ENCODE data around the gene COL6A5.

Gene COL6A5

GRCh38 chr3:130522399-130522798, 176.9 kb downstream of the COL6A5 start:
- DNase-seq: no peak

GRCh38 chr3:130527426-130527825, 182.0 kb downstream of the COL6A5 start:
- DNase-seq: no peak

GRCh38 chr3:130528120-130528519, 182.6 kb downstream of the COL6A5 start:
- no peak for DNase-seq

GRCh38 chr3:130529486-130530215, 184.2 kb downstream of the COL6A5 start:
- DNase-seq: no peak

- no peak for DNase-seq
These were observed 187.8 kb downstream of the COL6A5 start for GRCh38 chr3:130533247-130533646.

Data from right forelimb (tissue), 1 donor.